ENCODE measurements around the gene PSRC1.
"Not testable (repeated sequence)": the region's sequence is repeated elsewhere in the genome, so short reads cannot be mapped to it uniquely, and the experiment has no call there.

The PSRC1 gene

DNA sequence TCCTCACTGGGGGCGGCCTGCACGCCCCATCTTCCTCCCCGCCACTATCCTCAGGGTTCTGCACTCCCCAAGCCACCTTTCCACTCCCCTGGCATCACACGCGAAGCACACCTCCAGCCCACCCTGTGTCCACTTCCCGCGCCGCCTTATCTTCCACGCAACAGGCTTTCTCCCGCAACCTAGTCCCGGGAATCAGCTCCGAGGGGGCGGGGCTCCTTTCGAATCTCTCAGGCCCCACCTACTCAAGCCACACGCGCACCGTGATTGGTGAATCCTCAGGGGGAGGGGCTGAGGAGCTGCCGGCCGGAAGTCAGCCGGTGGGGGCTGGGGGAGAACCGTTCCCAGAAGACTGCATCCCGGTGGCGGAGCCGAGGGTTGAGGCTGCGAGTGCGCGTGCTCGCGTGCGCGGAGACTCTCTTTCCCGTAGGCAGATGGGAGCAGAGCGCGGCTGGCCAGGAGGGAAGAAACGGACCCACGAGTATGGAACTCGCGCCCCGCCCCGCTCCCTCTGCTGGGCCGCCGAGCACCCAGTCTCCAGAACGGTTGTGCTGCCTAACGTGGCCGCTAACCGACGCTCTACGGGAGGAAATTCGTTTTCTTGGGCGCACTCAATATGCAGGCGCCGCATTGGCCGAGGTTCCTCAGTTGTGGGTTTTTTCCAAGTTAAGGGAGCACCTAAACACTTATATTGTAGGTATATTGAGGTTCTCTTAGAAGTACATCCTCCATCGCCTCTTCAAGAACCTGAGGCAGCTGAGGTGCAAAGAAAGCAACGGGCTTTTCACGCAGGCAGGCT is at the start of gene PSRC1:
Gene PSRC1, minus strand, starts transcription at position 194 of the 796 bp plus-strand sequence.
- peak; percentile 83 for DNase-seq

GRCh38 chr1:109331113-109331512 is 48.2 kb upstream of the PSRC1 start:
- no peak for DNase-seq

DNA sequence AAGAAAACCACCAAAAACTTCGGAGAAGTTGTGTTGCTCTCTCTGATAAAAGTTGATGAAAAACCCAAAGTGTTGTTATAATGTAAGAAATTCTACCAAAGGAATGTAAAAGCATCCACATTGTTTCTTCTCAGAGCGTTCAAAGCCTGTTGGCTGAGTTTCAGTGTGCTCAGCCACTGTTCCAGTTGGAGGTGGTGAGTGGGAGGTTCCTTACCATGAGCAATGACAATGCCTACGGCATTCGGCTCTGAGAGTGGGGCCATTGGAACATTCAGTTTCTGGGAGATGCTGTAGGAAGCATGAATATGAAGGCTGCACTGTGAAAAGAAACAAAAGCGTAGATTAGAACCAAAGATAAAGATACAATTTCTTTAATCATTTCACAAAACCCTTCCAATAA is 44.3 kb upstream of the PSRC1 start:
- no peak for DNase-seq

GRCh38 chr1:109322974-109323373 is 40.0 kb upstream of the PSRC1 start:
- no peak for DNase-seq

GRCh38 chr1:109319114-109319513 is 36.2 kb upstream of the PSRC1 start:
- DNase-seq: no peak

- no peak for DNase-seq
Observed at GRCh38 chr1:109316506-109316905, 33.6 kb upstream of the PSRC1 start.

DNA sequence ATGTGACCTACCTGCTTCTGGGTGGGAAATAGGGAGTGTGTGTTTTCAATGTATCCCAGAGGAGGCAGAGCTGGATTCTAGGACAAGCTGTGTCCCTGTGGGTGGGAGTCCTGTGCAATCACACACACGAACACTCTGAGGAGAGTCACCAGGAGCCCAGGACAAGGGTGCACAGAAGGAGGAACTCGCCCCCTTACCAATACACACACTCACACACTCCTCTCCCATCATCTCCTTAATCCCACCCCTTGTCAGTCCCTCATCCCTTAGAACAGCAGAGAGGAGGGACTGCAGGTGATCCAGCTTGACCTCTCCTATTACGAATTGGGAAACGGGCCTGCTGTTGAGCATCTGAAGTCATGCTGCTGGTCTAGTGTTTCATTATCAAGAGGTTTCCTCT is 32.3 kb upstream of the PSRC1 start:
- no peak for DNase-seq

DNA sequence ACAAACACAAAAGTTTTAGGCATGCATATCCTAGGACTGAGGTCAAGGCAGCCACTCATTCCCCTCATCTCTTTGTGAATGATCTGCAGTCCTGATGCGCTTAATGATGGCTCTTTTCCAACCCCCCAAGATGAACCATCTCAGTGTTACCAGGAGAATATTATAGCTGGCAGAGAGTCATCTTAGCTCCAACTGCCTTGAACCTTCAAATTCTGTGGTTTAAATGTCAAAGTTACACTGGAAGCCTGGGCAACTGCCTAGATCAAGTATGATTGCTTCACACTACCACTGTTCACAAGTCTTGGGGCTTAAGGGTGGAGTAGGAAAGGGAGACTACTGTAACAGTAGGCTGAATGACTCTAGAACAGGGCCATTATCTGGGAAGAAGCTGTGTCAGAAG is 31.9 kb upstream of the PSRC1 start:
- DNase-seq: no peak

- no peak for DNase-seq
Observed at GRCh38 chr1:109312978-109313775, 30.2 kb upstream of the PSRC1 start.

- DNase-seq: no peak
Observed at GRCh38 chr1:109312246-109312645, 29.3 kb upstream of the PSRC1 start.

- DNase-seq: no peak
Observed at GRCh38 chr1:109309347-109309746, 26.4 kb upstream of the PSRC1 start.

DNA sequence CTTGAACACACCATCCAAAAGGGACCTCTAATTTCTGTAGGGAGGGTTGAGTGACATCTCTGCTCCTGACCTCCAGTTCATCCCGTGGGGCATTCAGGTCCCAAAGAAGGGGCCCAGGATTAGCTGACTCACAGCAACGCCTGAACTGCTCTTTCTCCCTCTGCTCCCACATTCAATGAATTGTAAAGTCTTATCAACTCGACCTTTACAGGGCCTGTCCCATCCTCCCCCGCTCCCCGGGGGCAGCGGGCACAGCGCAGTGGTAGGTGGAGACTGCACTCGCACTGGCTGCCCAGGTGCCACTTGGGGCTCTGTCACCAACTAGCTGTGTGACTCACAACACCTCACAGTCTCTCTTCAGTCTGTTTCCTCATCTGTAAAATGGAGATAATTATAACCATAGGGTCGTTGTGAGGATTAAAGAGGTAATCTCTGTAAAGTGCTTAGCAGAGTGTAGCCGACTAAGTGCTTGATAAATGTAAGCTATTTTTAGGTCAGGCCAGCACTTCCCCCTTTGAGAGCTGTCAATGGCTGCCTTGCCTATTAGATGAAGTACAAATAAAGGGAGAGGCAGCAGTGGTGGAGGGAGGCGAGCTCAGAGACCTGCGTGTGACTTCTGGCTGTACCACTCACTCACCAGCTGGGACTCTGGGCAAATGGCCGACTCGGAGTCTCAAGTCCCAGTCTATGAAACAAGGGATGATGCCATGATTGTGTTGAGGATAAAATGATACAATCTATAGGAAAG is 24.5 kb upstream of the PSRC1 start:
- peak; percentile 10 for DNase-seq

GRCh38 chr1:109306832-109307273 is 23.9 kb upstream of the PSRC1 start, which contains the start of gene MYBPHL:
TSS of gene MYBPHL (minus strand) at chr1:109307011. CDS start at chr1:109306991, 20 bp downstream.
- no peak for DNase-seq

DNA sequence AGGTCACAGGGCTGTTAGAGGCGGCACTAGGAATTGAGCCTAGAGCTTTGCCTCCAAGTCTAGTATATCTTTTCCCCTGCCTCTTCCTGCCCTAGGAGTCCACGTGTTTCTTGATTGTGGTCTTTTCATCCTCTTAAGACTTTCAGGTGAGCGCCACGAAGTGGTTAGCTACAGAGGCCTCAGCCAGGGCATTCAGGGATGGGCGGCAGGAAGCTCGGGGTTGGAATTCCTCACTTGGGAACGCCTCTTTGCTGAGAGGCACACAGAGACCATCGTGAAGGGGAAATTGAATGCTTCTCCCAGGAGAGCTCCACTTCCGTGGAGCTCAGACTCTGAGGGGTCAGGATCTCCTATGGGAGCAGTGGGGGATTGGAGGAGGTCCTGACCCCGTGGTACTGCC is 23.0 kb upstream of the PSRC1 start:
- not testable (repeated sequence) for DNase-seq

- DNase-seq: no peak
Observed at GRCh38 chr1:109304226-109304920, 21.4 kb upstream of the PSRC1 start.

- DNase-seq: no peak
Observed at GRCh38 chr1:109301874-109302273, 18.9 kb upstream of the PSRC1 start.

DNA sequence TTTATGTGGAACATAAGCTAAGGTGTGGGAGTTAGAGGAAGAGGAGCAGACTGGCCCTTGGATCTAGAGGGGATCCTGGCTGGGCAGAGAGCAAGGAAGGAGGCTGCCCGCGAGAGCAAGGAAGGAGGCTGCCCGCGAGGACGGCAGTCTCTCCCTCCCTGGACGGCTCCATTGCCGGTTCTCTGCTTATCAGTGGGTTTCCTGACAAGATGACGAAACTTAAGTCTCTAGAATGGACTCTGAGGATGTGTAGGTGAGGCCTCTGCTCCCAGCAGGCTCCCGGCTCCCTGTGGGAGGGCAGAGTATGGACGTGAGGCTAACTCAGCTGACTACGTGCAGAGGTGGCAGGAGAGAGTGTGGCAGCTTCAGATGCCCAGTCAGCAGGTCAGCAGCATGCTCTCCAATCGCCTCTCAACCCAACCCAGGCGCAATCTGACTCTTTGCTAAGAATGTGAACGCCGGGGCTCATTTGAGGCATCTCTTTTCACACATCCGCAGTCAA is 17.8 kb upstream of the PSRC1 start:
- no peak for DNase-seq

- no peak for DNase-seq
Observed at GRCh38 chr1:109299558-109300343, 16.8 kb upstream of the PSRC1 start.

DNA sequence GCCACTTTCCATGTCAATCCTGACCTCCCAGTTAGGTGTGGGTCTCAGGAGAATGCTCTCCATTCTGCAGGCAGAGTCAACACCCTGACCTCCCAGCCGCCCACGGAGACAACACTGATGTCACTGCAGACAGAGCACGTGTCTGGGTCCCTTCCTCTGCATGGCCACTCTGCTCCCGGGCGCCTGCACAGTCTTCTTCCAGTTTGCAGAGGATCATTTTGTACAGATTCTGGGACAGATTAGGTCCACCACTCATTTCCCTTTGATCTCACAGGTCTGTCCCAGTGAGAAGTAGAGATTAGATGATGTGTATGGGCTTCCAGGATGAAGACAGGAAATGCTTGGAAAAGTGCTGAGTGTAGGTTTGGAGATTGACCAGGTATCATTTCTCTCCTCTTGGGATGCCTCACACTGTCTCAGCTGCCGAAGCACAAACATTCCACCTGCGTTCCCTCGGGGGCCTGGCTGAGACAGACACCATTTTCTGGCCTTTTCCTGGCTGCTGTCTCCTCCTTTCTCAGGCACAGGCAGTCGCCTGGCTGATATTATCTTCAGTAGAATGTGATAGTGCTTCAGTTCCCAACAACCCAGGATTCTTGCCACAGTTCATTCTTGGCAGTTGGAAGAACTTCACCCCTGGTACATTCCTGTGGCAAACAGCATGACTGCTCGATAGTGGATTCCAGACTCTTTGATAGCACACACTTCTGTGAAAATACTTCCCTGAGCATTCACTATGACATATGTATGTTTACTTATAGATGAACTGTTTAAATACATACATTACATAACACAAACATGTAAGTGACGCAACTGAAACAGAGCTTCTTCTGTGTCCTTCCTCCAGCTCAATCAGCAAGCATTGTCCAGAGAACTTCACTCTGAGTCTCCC is 16.0 kb upstream of the PSRC1 start:
- DNase-seq: no peak

DNA sequence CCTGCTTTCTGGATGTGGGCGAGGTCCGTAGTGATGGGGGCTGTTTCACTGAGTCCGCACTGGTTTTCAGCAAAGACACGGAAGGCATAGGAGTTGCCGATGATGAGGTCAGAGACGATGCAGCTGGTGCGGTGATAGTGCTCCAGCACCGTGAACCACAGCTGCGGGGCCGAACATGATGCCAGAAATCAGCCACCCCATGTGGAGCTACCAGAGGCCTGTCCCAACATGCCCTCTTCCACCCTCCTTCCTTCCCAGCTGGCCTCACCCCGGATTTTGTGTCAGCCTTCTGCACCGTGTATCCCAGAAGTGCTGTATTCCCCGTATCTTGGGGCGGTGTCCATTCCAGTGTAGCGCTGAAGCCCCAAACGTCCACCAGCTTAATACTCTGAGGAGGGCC is 13.8 kb upstream of the PSRC1 start:
- DNase-seq: no peak

Measured in CD4-positive, alpha-beta T cell treated with Interferon gamma for 1 hour (primary cell).